Fibroblast of lung (primary cell): ENCODE measurements around the gene E2F1.

Experiments used
- CTCF ChIP-seq, 2 donors: IDR thresholded peaks in 1 of 2; conservative IDR thresholded peaks in 1 of 2; 1 replicate in 1 of 2; 2 replicates in 1 of 2; pipeline ENCODE4 v1.5.1; 2011 to 2012; ENCODE audit warnings: low read length in 2 of 2, control low read depth in 1 of 2, inconsistent platforms in 1 of 2, low read depth in 1 of 2, mild to moderate bottlenecking in 1 of 2
- EZH2 ChIP-seq: IDR thresholded peaks from 2 replicates; pipeline ENCODE4 v1.5.1; 2012; ENCODE audit warnings: low read length, control low read depth, mild to moderate bottlenecking; ENCODE audit errors: missing control alignments

GRCh38 chr20:33721391-33722140, 35.4 kb upstream of the E2F1 start:
- TF ChIP-seq CTCF (conservative IDR thresholded peaks at IDR 0.05 in 1 of 2, IDR thresholded peaks at IDR 0.05 in 1 of 2; ENCODE audit: low read depth in 1 of 2, low read length in 2 of 2) (no peak), EZH2 (no peak)
